Hepatocyte (in vitro differentiated cells): ENCODE results near the gene CHRNE. TPM values are rescaled to one million over a fixed set of nuclear protein-coding genes. Genes with fewer than 3 reads are reported as not detected.

Experiments used
- DNase-seq: peaks from one replicate; pipeline ENCODE4 v3.0.0-alpha.2; 2016; ENCODE audit warnings: low spot score
- H2AFZ ChIP-seq: fragments of 200-600 bp; sonication (generic); 2 replicates; pipeline ENCODE4 v1.6.0; 2016; ENCODE audit warnings: antibody characterized with exemption, mild to moderate bottlenecking
- H3K27ac ChIP-seq: fragments of 200-600 bp; sonication (generic); 2 replicates; pipeline ENCODE4 v1.5.1; 2016; ENCODE audit warnings: mild to moderate bottlenecking
- H3K27me3 ChIP-seq: fragments of 200-600 bp; sonication (generic); 2 replicates; pipeline ENCODE4 v1.6.1; 2016
- H3K36me3 ChIP-seq: fragments of 200-600 bp; sonication (generic); replicated peaks from 2 replicates; pipeline ENCODE4 v1.5.1; 2016; ENCODE audit warnings: low read depth; ENCODE audit not compliant: insufficient read depth
- H3K4me1 ChIP-seq: fragments of 200-600 bp; sonication (generic); 2 replicates; pipeline ENCODE4 v1.5.1; 2016; ENCODE audit warnings: mild to moderate bottlenecking, moderate library complexity; ENCODE audit not compliant: insufficient read depth
- H3K4me2 ChIP-seq: fragments of 200-600 bp; sonication (generic); 2 replicates; pipeline ENCODE4 v1.6.0; 2016
- H3K4me3 ChIP-seq: fragments of 200-600 bp; sonication (generic); 2 replicates; pipeline ENCODE4 v1.5.1; 2016; ENCODE audit warnings: mild to moderate bottlenecking
- H3K79me2 ChIP-seq: fragments of 200-600 bp; sonication (generic); 2 replicates; pipeline ENCODE4 v1.6.0; 2017; ENCODE audit warnings: mild to moderate bottlenecking
- H3K9me2 ChIP-seq: fragments of 200-600 bp; sonication (generic); replicated peaks from 2 replicates; pipeline ENCODE4 v1.6.0; 2017; ENCODE audit warnings: mild to moderate bottlenecking; ENCODE audit not compliant: insufficient read depth
- H3K9me3 ChIP-seq: fragments of 200-600 bp; sonication (generic); 2 replicates; pipeline ENCODE4 v1.5.1; 2016; ENCODE audit warnings: low read depth, mild to moderate bottlenecking
- H4K20me1 ChIP-seq: fragments of 200-600 bp; sonication (generic); 2 replicates; pipeline ENCODE4 v1.6.0; 2016; ENCODE audit warnings: mild to moderate bottlenecking; ENCODE audit not compliant: insufficient read depth, poor library complexity, severe bottlenecking
- EZH2 ChIP-seq: fragments of 200-600 bp; sonication (generic); IDR thresholded peaks from 2 replicates; pipeline ENCODE4 v1.6.1; 2016; ENCODE audit warnings: antibody characterized with exemption, mild to moderate bottlenecking, borderline replicate concordance
- EZH2phosphoT487 ChIP-seq: fragments of 200-600 bp; sonication (generic); IDR thresholded peaks from one replicate; pipeline ENCODE4 v1.6.1; 2018; ENCODE audit warnings: antibody characterized with exemption, mild to moderate bottlenecking, low read depth, moderate library complexity; ENCODE audit not compliant: unreplicated experiment, severe bottlenecking
- WGBS: methylation state at CpG from one replicate; pipeline ENCODE4 v1.1.6; 2016; ENCODE audit warnings: low lambda C conversion rate; ENCODE audit errors: missing lambda C conversion rate; 5-methylcytosine and 5-hydroxymethylcytosine counted together
- polyA plus RNA-seq: library from polyadenylated mRNA; unstranded; fragments of >200 nt; fragmentation: Nextera tagmentation; extraction: Ambion mirVana; gene quantifications from 2 replicates; pipeline ENCODE4 v1.2.1, GENCODE V29; 2016
- total RNA-seq: library from RNA; depleted of rRNA; stranded (reverse); fragments of >200 nt; gene quantifications from 2 replicates; pipeline ENCODE4 v1.2.3, GENCODE V29; 2014
- TF ChIP-seq, protein P1 (sequence below): fragments of 200-600 bp; sonication (generic); IDR thresholded peaks from 2 replicates; pipeline ENCODE4 v1.5.1; 2016; ENCODE audit warnings: antibody characterized with exemption, mild to moderate bottlenecking; ENCODE audit not compliant: poor library complexity

The CHRNE gene
- total and polyA plus RNA-seq, 2 experiments from 2014 or later = 0.60 to 1.2 TPM

DNA sequence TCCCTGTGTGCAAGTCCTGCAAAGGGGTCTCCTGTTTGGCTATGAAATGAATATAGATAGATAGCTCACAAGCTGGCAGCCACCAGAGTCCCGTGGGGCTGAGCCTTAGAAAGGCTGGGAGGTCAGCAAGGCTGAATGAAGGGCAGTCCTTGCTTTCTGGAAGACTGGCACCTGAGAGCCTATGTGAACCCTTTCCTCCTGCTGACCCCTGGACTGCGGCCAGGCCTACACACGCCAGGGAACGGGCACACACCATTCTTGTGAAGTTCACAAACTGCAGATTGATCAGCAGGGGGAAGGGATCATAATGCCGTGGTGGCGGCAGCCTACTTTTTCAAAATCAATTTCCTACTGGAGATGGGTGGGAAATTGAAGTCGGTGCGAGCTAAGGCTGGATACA is 4.5 kb downstream of the CHRNE start:
- no peak overlapping the region for H3K27ac ChIP-seq
- no peaks in the 10 kb centered on the region for H3K79me2 ChIP-seq
- H3K27me3 ChIP-seq = no peaks in the 10 kb centered on the region
- no peaks in the 10 kb centered on the region for H3K9me2 ChIP-seq
- DNase-seq = no peak
- TF ChIP-seq, protein P1, sequence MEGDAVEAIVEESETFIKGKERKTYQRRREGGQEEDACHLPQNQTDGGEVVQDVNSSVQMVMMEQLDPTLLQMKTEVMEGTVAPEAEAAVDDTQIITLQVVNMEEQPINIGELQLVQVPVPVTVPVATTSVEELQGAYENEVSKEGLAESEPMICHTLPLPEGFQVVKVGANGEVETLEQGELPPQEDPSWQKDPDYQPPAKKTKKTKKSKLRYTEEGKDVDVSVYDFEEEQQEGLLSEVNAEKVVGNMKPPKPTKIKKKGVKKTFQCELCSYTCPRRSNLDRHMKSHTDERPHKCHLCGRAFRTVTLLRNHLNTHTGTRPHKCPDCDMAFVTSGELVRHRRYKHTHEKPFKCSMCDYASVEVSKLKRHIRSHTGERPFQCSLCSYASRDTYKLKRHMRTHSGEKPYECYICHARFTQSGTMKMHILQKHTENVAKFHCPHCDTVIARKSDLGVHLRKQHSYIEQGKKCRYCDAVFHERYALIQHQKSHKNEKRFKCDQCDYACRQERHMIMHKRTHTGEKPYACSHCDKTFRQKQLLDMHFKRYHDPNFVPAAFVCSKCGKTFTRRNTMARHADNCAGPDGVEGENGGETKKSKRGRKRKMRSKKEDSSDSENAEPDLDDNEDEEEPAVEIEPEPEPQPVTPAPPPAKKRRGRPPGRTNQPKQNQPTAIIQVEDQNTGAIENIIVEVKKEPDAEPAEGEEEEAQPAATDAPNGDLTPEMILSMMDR = no peak
- no peak for TF ChIP-seq EZH2
- no peaks in the 10 kb centered on the region for H3K36me3 ChIP-seq
- no peaks in the 10 kb centered on the region for H4K20me1 ChIP-seq
- no peaks in the 10 kb centered on the region for H3K9me3 ChIP-seq
- peaks cover 6% of the 10 kb centered on the region for H3K4me1 ChIP-seq
- peak overlapping the region; percentile 95 for H3K4me2 ChIP-seq
- H3K4me3 ChIP-seq = no peak overlapping the region
- 93% methylated on average over 8 of the region's 8 CpGs for WGBS
- H2AFZ ChIP-seq = no peak overlapping the region

- H3K36me3 ChIP-seq = no peaks in the 10 kb centered on the region
- H3K27me3 ChIP-seq = no peaks in the 10 kb centered on the region
- no peaks in the 10 kb centered on the region for H4K20me1 ChIP-seq
- H3K9me2 ChIP-seq = no peaks in the 10 kb centered on the region
- 68% methylated on average over 2 of the region's 5 CpGs for WGBS
- H3K4me1 ChIP-seq = peaks cover 4% of the 10 kb centered on the region
- H3K9me3 ChIP-seq = no peaks in the 10 kb centered on the region
- H3K4me2 ChIP-seq = no peak overlapping the region
- H3K79me2 ChIP-seq = no peaks in the 10 kb centered on the region
- H3K27ac ChIP-seq = no peak overlapping the region
- no peak overlapping the region for H3K4me3 ChIP-seq
- DNase-seq = no peak
- TF ChIP-seq EZH2phosphoT487 = no peak
- TF ChIP-seq, protein P1 = no peak
- no peak for TF ChIP-seq EZH2
- no peak overlapping the region for H2AFZ ChIP-seq
Observed at GRCh38 chr17:4897785-4898184, 5.1 kb downstream of the CHRNE start.

DNA sequence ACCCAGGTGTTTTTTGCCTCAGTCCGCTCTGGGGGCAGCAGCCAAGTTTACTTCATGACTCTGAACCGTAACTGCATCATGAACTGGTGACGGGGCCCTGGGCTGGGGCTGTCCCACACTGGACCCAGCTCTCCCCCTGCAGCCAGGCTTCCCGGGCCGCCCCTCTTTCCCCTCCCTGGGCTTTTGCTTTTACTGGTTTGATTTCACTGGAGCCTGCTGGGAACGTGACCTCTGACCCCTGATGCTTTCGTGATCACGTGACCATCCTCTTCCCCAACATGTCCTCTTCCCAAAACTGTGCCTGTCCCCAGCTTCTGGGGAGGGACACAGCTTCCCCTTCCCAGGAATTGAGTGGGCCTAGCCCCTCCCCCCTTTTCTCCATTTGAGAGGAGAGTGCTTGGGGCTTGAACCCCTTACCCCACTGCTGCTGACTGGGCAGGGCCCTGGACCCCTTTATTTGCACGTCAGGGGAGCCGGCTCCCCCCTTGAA is 5.7 kb downstream of the CHRNE start:
- DNase-seq = no peak
- H3K9me2 ChIP-seq = no peaks in the 10 kb centered on the region
- no peak overlapping the region for H2AFZ ChIP-seq
- no peaks in the 10 kb centered on the region for H3K36me3 ChIP-seq
- no peaks in the 10 kb centered on the region for H3K27me3 ChIP-seq
- H3K79me2 ChIP-seq = no peaks in the 10 kb centered on the region
- H3K4me2 ChIP-seq = no peak overlapping the region
- no peak overlapping the region for H3K4me3 ChIP-seq
- no peak overlapping the region for H3K27ac ChIP-seq
- TF ChIP-seq EZH2 (no peak), EZH2phosphoT487 (no peak)
- TF ChIP-seq, protein P1 = no peak
- 93% methylated on average over 10 of the region's 10 CpGs for WGBS
- H4K20me1 ChIP-seq = no peaks in the 10 kb centered on the region
- no peaks in the 10 kb centered on the region for H3K9me3 ChIP-seq
- H3K4me1 ChIP-seq = peaks cover 4% of the 10 kb centered on the region
